Measurements from ENCODE around the gene PLCB1. TPM values are rescaled to one million over a fixed set of nuclear protein-coding genes. Genes with fewer than 3 reads are reported as not detected.
A peak's percentile ranks its signal among the peaks of the same experiment; 100 is the strongest.

PLCB1 gene
- total and polyA plus RNA-seq, 2 experiments from 2014 or later: 8.0 to 17.6 TPM

GRCh38 chr20:8663424-8663823 lies 531.4 kb downstream of the PLCB1 start:
- Histone ChIP-seq H3K27me3 (no peaks in the 10 kb centered on the region), H3K27ac (no peak overlapping the region), H3K9me3 (ENCODE audit: low read depth) (no peaks in the 10 kb centered on the region), H3K4me3 (no peak overlapping the region), H3K4me1 (ENCODE audit: low read depth) (peaks cover 3% of the 10 kb centered on the region), H3K36me3 (no peaks in the 10 kb centered on the region)
- DNase-seq (ENCODE audit: low read depth in 1 of 2, low spot score in 1 of 2): no peak
- TF ChIP-seq, protein P1, sequence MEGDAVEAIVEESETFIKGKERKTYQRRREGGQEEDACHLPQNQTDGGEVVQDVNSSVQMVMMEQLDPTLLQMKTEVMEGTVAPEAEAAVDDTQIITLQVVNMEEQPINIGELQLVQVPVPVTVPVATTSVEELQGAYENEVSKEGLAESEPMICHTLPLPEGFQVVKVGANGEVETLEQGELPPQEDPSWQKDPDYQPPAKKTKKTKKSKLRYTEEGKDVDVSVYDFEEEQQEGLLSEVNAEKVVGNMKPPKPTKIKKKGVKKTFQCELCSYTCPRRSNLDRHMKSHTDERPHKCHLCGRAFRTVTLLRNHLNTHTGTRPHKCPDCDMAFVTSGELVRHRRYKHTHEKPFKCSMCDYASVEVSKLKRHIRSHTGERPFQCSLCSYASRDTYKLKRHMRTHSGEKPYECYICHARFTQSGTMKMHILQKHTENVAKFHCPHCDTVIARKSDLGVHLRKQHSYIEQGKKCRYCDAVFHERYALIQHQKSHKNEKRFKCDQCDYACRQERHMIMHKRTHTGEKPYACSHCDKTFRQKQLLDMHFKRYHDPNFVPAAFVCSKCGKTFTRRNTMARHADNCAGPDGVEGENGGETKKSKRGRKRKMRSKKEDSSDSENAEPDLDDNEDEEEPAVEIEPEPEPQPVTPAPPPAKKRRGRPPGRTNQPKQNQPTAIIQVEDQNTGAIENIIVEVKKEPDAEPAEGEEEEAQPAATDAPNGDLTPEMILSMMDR (IDR thresholded peaks at IDR 0.05; ENCODE audit: low read depth, low read length): no peak

DNA sequence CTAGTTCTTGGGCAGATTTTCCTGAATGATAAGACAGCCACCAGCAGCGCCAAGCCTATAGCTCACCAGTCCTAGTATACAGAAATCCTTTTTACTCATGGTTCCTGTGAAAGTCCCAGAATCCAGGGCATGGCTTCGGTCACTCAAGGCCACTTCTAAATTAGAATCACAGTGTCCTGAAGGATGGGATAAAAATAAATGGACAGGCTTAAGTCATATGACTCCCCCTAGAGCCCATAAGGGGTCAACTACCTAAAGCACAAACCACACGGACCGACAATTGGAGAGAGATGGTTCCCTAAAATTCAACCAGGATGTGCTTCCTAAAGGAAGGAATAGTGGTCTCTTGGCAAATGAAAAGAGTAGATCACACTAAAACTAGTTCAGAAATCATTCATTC lies 532.7 kb downstream of the PLCB1 start:
- Histone ChIP-seq H3K27ac (no peak overlapping the region), H3K27me3 (no peaks in the 10 kb centered on the region), H3K9me3 (ENCODE audit: low read depth) (no peaks in the 10 kb centered on the region), H3K4me3 (no peak overlapping the region), H3K4me1 (ENCODE audit: low read depth) (peaks cover 3% of the 10 kb centered on the region), H3K36me3 (no peaks in the 10 kb centered on the region)
- TF ChIP-seq, protein P1 (IDR thresholded peaks at IDR 0.05; ENCODE audit: low read depth, low read length): no peak
- DNase-seq (ENCODE audit: low read depth in 1 of 2, low spot score in 1 of 2): peak in 1 of 2 donors; percentile 33

- Histone ChIP-seq H3K27ac (no peak overlapping the region), H3K4me1 (ENCODE audit: low read depth) (peaks cover 3% of the 10 kb centered on the region), H3K4me3 (no peak overlapping the region), H3K27me3 (no peaks in the 10 kb centered on the region), H3K36me3 (no peaks in the 10 kb centered on the region), H3K9me3 (ENCODE audit: low read depth) (no peaks in the 10 kb centered on the region)
- TF ChIP-seq, protein P1 (IDR thresholded peaks at IDR 0.05; ENCODE audit: low read depth, low read length): no peak
- peak in 1 of 2 donors; percentile 50 for DNase-seq (ENCODE audit: low read depth in 1 of 2, low spot score in 1 of 2)
These were observed 535.2 kb downstream of the PLCB1 start for GRCh38 chr20:8667306-8667705.

DNA sequence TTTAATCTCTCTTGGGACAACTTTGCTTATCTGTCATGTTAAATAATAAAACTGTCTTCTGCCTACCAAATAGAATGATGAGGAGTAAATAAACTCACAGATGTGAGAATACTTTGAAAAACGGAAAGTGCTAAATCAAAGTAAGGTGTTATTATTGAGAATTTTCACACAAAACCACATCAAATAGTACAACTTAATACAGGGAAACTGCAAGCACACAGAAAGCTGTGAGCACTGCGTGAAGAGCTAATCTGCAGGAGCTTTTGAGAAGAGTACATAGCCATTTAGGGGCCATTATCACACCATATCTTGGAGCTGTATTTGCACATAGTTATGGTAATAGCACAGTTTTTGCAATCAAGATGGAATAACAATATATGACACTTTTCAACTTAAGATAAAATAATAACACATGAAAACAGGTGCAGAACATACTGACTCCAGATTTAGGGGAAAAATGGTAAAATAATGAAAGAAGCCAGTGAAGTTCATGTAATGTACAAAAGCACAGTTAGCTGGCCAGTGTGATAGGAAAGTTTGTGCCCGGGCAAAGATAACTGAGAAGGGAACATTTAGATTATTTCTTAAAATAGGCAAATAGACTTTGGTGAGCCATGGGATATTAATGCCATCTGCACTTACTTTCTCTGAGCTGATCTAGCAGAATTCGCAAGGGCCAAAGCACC lies 538.3 kb downstream of the PLCB1 start:
- TF ChIP-seq, protein P1 (IDR thresholded peaks at IDR 0.05; ENCODE audit: low read depth, low read length): no peak
- no peaks in the 10 kb centered on the region for H3K9me3 ChIP-seq (ENCODE audit: low read depth)
- no peak overlapping the region for H3K4me3 ChIP-seq
- no peaks in the 10 kb centered on the region for H3K36me3 ChIP-seq
- no peak overlapping the region for H3K27ac ChIP-seq
- no peaks in the 10 kb centered on the region for H3K27me3 ChIP-seq
- no peaks in the 10 kb centered on the region for H3K4me1 ChIP-seq (ENCODE audit: low read depth)
- no peak for DNase-seq (ENCODE audit: low read depth in 1 of 2, low spot score in 1 of 2)

DNA sequence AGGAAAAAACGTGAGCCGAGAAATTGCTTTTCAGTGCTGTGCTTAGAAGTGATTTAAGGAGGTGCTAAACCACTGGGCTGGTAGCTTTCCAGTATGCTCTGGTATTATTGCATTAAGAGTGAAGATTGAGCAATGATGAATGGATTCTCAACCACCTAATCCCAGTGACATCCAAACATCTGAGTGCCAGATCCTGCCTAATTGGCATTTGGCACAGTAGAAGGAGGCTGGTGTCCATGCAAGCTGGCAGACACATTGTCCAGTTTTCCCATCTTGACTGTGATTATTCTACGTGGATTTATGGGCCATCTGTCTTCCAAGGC lies 538.8 kb downstream of the PLCB1 start:
- DNase-seq (ENCODE audit: low read depth in 1 of 2, low spot score in 1 of 2): peak in 1 of 2 donors; percentile 28
- H3K36me3 ChIP-seq: no peaks in the 10 kb centered on the region
- TF ChIP-seq, protein P1 (IDR thresholded peaks at IDR 0.05; ENCODE audit: low read depth, low read length): no peak
- no peak overlapping the region for H3K4me3 ChIP-seq
- H3K27ac ChIP-seq: no peak overlapping the region
- no peaks in the 10 kb centered on the region for H3K9me3 ChIP-seq (ENCODE audit: low read depth)
- no peaks in the 10 kb centered on the region for H3K4me1 ChIP-seq (ENCODE audit: low read depth)
- H3K27me3 ChIP-seq: no peaks in the 10 kb centered on the region
